Fibroblast of skin of right biceps (primary cell): Measurements from ENCODE around the gene SLC5A1.
"Not testable (repeated sequence)": the region's sequence is repeated elsewhere in the genome, so short reads cannot be mapped to it uniquely, and the experiment has no call there.

Experiments used
- DNase-seq: peaks from one replicate; pipeline ENCODE4 v3.0.0-alpha.2; 2013

SLC5A1 gene

DNA sequence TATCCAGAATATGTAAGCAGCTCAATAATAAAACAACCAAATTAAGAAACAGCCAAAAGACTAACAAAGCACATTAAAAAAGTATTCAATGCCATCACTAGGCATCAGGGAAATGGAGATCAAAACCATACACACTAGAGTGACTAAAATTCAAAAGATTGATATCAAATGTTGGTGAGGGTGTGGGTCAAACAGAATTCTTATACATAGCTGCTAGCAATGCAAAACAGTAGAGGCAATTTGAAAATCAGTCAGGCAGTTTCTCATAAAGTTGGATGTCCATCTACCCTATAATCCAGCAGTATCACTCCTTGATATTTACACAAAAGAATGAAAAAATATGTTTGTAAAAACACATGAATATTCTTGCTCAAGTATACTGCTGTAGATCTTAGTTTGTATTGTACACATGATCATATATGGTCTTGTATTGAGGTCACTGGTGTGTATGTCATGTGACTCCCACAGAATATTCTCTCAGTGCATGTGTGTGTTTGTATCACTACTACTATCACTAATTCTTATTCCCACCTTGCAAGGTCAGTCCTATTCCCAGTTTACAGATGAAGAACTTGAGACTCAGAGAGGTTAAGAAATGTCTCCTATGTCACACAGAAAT lies 54.9 kb downstream of the SLC5A1 start:
- no peak for DNase-seq

DNA sequence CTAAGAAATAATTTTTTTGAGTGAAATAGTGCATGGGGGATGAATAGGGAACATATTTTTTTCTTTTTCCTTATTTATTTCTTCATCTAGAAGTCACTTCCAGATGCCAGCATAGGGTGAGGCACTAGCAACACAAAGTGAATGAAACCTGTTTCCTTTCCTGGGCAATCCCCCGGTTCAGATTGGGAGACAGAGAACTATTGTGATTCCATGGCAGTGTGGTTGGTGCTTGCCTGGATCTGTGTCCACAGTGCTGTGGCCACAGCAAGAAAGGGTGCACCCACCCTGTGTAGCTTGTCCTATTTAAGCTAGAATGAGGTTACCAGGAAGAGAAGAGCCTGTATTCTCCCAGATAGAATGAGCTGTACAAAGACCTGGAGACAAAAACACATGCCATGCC lies 57.6 kb downstream of the SLC5A1 start:
- no peak for DNase-seq

DNA sequence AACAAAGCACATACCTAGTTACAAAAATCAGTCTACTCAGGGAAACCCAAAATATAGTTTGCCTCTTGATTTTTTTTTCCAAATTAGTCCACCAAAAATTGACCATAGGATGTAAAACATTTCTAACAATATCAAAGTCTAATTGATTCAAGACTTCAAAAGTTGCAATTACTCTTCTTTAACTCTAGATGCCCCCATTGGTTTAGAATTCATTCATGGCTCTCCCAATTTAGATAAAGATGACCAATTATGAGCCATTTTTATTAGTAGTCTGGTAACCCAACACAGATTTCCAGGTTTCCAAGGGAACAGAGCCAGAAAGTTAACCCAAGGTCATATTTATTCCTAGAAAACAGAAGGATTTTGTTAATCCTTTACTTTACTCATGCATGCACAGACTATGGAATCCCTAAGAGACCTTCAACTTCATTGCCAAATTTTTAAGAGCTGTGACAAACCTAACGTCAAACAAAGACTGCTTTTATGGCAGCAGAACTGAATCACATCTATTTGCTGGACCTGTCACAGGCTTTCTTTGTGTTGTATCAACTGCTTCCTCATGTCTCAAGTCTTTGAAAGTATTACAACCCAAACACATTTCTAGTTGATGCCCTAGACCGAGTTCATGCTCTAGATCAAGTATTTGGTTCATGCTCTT lies 60.7 kb downstream of the SLC5A1 start:
- DNase-seq = no peak

DNA sequence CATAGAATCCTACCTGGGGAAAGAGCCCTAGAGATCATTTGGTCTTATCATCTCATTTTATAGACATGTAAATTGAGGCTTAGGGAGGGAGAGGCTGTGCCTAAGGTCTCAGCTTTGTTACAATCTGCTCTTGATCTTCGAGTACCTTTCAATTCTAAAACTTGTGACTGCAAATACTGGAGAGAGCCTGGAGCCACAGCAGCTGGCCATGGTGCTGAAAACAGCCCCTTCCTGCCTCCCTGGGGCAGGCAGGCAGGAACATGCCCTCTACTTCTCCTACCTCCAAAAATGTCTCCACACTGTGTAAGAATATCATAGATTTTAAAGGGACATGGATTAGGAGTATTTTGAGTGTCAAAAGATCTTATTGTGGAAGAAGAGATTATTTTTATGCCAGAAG lies 63.9 kb downstream of the SLC5A1 start:
- DNase-seq = peak; percentile 6

DNA sequence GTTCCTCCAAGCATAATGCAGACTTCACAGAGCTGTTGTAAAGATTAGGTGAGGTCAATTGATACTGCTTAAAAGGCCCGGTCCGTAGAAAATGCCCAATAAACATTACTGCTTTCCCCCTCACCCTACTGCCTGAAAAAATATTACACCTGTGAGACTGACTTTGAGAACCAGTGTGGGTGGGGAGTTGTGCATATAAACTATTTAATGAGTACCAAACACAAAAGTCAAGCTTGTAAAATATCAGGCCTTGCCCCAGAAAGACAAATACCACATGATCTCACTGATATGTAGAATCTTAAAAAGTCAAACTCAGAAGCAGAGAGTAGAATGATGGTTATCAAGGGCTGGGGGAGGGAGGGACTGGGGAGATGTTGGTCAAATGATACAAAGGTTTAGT lies 69.3 kb downstream of the SLC5A1 start:
- no peak for DNase-seq

DNA sequence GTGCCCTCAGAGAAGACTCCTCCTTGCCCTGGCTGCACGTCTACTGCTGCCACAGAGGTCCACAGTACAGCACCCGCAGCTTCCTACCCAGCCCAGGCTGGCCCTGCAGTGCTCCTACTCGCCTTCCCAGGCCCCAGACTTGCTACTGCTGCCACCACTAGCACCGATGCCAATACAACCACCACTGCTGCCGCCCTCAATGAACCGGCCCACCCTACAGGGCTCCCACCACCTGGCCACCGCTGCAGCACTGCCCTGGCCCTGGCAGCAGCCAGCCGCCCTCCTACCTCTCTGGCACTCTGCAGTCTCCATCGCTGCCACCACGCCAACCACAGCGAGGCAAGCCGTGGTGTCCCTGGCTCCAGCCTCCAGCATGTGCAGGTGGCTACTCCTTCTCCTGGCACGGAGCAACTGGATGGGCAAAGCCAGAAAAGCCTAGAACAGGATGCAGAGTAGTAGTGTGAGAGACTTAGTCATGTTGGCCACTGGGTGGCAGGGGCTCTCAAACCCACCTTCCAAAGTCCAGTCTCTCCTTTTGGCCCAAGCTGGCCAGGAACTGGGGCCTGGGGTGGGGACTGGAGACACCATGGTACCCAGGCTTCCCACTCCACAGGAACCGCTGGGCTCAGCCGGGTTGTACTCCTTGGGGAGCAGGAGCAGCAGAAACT lies 76.6 kb downstream of the SLC5A1 start:
- no peak for DNase-seq

DNA sequence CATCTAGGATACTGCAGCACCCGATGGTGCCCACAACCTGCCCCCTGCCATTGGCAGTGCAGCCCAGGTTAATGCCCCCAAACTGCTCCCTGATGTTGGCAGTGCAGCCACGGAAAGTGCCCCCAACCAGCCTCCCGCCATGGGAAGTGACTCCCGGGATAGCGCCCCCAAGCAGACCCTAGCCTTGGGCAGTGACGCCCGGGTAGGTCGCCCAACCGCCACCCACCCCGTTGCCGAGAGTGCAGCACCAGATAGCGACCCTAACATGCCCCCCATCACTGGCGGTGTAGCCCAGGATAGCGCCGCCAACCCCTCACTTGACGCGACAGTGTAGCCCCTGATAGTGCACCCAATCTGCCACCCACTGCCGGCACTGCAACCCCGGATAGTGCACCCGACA lies 77.5 kb downstream of the SLC5A1 start:
- DNase-seq = no peak

DNA sequence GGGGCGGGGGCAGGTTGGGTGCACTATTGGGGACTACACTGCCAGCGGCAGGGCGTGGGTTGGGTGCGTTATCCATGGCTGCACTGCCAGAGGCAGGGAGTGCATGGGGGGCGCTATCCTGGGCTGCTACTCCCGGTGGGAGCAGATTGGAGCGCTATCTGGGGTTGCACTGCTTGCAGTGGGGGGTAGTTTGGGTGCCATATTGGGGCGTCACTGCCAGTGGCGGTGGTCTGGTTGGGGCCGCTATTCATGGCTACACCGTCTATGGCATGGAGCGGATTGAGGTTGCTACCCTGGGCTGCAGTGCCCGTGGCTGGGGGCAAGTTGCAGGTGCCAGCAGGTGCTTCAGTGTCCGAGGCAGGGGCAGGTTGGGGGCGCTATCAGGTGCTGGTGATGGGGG lies 79.8 kb downstream of the SLC5A1 start:
- DNase-seq = no peak

DNA sequence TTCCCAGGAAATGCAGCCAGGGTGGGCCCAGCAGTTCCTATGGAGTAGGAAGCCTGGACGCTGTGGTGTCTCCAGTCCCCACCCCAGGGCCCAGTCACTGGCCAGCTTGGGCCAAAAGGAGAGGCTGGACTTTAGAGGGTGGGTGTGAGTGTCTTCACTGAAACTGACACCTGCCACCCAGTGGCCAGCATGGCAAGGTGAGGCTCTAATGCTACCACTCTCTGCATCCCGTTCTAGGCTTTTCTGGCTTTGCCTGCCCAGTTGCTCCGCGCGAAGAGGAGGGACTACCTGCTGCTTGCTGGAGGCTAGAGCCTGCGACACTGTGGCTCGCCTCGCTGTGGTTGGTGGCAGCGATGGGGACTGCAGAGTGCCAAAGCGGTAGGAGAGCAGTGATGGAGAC lies 80.6 kb downstream of the SLC5A1 start:
- DNase-seq = no peak

DNA sequence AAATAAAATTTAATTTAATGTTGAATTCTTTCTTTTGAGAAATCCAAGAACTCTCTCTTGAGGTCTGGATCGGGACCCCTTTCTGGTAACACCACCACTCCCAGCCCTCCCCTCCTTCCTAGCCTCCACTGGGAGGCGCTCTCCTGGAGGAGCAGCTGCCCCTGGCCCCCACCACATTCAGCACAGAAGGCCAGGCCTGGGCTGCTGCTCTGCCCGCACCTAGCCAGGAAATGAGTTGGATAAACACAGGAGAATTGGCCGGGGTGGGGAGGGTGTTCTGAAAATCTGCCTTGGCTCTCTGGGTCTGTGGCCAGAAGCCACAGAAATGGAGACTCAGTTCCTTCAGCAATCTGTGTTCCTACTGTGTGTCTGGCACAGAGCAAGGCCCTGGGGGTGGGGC lies 84.8 kb downstream of the SLC5A1 start:
- no peak for DNase-seq

DNA sequence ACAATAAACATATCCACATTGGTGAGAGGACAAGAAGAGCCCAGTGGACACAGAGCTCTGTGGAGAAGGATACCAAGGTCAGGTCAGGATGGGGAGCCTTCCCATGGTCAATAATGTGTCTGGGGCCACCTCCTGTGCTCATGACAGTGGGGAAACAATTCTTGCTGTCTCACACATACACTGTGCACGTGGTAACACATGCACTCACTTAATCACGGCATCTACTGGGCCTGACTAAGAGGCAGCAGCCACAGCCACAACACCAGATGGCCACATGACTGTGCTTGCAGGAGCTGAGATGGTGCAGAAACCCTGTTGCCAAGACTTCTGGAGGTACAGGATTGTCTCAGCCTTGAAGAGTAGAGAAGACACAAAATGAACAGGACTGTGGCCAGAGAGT lies 87.4 kb downstream of the SLC5A1 start:
- DNase-seq = no peak

DNA sequence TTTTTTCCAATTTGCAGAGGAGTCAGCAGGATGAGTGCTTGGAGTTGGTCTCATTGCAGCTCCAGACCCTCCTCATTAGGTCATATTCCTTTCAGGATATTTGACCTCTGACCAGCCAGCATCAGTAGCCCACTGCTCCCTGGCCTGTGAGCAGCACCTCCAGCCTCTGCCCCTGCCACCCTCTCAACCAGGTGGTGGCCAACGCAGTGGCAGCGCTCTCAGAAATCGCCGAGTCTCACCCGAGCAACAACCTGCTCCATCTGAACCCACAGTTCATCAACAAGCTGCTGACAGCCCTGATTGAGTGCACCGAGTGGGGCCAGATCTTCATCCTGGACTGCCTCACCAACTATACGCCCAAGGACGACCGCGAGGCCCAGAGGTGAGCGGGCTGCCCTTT lies 89.1 kb downstream of the SLC5A1 start:
- DNase-seq = no peak

DNA sequence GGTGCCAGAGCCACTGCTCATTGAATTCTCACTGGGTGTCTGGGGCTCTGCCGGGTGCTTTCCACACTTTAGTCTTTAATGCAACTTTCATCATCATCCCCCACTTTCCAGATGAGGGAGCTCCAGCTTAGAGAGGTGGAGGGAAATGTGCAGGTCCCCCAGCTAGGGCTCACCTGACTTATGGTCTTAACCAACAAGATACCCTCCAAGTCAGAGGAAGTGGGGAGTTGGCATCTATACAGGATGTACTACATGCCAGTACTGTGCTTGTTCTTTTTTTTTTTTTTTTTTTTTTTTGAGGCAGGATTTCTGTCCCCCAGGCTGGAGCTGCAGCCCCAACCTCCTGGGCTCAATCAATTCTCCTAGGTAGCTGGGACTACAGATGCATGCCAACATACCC lies 89.7 kb downstream of the SLC5A1 start:
- no peak for DNase-seq

DNA sequence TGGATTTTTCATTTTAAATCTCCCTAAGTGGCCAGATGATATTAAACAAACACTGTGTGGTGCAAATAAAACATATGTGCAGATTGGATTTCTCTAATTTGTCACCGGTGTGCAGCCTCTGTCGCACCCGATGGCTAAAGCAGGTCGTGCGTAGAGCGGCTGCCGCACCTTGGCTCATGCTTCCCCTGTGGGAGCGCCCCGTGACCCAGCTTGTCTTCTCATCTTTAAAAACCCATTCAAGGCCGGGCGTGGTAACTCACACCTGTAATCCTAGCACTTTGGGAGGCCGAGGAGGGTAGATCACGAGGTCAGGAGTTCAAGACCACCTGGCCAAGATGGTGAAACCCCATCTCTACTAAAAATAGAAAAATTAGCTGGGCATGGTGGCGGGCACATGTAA lies 91.7 kb downstream of the SLC5A1 start:
- not testable (repeated sequence) for DNase-seq

DNA sequence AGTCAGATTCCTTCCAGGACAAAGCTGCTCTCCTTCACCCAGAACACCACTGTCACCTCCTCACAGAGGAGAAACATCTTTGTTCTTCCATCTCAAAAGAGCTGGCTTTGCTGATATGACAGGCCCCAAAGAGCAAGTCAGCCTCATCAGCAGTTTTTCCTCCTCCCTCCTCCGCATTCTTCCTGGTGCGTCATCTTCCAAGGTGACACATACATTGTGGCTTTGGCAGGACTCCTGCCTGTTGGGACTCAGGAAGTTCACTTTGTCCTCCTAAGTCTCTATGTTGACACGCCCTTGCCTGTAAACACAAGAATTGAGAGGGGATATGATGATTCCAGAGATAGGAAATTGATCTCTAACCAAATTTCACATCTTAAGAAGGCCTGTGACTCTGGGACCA lies 92.9 kb downstream of the SLC5A1 start:
- DNase-seq = peak; percentile 72

DNA sequence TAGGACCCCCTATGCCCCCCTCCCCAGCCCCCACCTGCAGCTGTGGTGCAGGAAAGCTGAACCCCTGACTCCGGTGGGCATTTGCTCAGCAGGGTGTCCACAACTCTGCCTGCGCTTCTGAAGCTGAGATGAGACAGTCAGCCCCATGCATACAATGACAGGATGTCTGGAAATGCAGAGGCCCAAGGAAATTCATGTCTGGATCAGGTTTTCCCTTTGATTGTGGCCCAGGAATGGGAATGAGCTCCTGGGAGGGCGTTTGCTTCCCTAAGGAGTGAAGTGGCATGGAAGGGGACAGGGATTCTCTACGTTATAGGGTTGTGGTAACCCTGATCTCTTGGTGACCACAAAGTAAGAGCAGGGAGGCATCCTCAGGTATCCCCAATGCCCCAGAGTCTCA lies 93.8 kb downstream of the SLC5A1 start:
- not testable (repeated sequence) for DNase-seq

DNA sequence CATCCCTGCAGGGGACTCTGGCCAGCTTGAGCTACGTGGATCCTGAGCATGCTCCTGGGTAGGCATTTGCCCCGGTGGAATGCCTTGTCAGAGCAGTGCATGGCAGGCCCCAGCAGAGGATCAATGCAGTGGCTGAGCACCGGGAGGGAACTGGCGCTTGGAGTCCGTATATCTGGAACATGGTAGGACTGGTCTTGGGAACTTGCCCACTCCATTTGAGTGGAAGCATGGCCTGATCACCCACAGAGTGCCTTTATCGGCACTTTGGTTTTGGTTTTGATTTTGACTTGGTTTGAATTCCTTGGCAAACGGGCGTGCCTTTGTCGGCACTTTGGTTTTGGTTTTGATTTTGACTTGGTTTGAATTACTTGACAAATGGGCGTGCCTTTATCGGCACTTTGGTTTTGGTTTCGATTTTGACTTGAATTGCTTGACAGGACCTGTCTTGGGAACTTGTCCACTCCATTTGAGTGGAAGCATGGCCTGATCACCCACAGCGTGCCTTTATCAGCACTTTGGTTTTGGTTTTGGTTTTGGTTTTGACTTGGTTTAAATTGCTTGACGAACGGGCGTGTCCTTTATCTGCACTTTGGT lies 94.8 kb downstream of the SLC5A1 start:
- not testable (repeated sequence) for DNase-seq

DNA sequence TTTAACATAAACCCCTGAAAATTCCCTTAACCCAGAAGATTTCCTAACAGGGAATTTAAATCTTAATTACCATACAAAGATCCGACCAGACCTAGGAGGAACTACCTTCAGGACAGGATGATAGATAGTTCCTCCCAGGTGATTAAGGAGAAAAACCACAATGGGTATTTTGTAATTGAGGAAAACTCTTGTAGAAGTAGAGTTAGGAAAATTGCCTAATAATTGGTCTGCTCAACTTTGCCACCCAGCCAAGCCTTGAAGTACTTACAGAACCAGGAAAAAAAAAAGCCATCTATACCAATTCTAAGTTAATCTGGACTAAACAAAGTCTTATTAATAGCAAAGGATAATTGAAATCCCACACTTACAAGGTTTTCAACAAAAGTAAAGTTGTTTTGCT lies 95.5 kb downstream of the SLC5A1 start:
- DNase-seq = not testable (repeated sequence)

DNA sequence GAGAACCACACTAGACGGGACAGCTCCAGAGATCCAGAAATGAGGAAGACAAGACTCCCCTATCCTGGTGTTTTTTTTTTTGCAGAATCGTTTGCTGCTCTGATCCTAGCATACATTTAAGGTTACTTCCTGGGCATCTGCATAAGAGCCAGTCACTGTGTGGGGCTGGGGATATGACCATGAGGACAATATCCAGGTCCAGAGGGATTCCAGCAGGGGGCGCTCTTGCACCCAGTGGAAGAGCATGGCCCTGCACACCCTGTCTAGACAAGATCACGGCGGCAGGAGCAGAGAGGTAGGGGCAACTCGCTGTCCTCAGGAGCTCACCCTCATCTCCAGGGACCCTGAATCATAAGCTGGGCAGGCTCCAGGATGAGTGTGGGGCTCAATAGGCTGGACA lies 97.6 kb downstream of the SLC5A1 start:
- DNase-seq = not testable (repeated sequence)

DNA sequence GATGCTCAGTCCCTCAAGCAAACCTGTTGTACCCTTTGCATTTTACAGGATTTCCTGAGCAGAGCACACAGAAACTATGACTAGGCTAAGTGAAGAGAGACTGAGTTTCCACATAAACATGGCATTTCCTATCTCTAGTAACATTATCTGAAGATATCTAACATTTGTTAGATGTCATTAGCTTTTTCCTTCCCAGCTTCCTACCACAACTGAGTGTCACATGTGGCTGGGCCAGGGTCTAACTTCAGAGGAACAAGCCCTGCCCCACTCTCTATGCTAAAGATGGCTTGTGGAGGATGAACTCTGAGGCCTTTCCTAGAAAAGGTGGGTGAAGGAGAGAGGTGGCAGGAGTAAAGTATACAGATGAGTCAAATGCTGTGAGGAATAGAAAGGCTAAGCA lies 99.5 kb downstream of the SLC5A1 start:
- DNase-seq = no peak

DNA sequence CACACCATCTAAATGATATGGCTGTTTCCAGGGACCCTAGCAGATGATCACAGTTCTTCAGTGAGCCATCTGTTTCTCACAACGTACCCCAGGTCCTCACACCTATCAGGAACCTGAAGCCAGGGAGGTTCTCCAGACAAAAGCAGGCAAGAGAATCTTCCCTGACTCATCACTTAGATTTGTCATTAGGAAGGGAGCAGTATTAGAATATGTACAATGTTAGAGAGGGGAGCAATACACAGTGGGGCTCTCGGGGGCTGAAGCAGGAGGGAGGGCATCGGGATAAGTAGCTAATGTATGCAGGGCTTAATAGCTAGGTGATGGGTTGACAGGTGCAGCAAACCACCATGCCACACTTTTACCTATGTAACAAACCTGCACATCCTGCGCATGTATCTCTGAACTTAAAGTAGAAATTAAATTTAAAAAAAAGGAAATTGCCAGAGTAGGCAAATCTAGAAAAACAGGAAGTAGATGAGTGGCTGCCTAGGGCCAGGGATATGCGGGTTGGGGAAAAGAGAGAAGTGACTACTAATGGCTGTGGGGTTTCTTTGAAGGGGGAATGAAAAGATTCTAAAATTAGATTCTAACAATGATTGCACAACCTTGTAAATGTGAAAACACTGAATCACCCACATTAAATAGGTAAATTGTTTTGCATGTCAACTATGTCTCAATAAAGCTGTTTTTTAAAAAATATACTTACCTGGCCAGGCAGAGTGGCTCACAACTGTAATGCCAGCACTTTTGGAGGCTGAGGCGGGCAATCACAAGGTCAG lies 101.6 kb downstream of the SLC5A1 start:
- no peak for DNase-seq

DNA sequence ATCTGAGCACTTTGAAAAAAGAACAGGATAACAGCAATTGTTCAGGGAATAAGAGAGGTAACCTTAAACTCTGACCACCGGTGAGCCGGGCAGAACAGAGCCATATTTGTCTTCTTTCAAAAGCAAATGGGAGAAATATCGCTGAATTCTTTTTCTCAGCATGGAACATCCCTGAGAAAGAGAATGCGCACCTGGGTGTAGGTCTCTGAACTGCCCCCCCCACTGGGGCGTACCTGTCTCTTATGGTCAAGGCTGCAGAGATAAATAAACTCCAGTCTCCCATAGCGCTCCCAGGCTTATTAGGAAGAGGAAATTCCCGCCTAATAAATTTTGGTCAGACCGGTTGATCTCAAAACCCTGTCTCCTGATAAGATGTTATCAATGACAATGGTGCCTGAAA lies 104.1 kb downstream of the SLC5A1 start:
- DNase-seq = not testable (repeated sequence)

DNA sequence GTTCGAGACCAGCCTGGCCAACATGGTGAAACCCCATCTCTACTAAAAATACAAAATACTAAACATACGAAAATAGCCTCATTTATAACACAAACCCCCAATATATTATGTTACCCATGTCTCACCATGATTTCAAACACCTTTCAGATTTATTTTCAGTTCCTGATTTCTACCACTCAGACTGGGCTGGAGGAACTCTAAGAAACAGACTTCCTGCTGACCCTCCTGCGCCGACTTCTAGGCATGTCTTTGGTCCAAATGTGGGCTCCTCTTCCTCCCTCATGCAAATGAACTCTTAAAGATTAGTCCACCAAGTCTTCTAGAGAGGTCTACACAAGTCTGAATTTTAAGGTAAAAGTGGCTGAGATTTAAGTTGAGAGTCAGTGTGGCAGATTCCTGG lies 105.3 kb downstream of the SLC5A1 start:
- not testable (repeated sequence) for DNase-seq
